Trophoblast cell (in vitro differentiated cells and primary cell): ENCODE results near the gene FAM149B1.

Source experiments
- DNase-seq, 2 donors: peaks; one replicate each; pipeline ENCODE4 v3.0.0-alpha.2; 2016
- H2AFZ ChIP-seq: 2 replicates; pipeline ENCODE4 v1.6.1; 2013; ENCODE audit warnings: low read length, moderate library complexity, mild to moderate bottlenecking; ENCODE audit not compliant: insufficient read depth, poor library complexity
- H2AK5ac ChIP-seq: 2 replicates; pipeline ENCODE4 v1.6.1; 2013; ENCODE audit warnings: mild to moderate bottlenecking, low read length
- H2BK120ac ChIP-seq: 2 replicates; pipeline ENCODE4 v1.6.1; 2013; ENCODE audit warnings: low read length, mild to moderate bottlenecking, moderate library complexity; ENCODE audit not compliant: insufficient read depth, poor library complexity
- H2BK12ac ChIP-seq: 2 replicates; pipeline ENCODE4 v1.6.1; 2013; ENCODE audit warnings: mild to moderate bottlenecking, low read length, moderate library complexity
- H2BK5ac ChIP-seq: 2 replicates; pipeline ENCODE4 v1.6.1; 2013; ENCODE audit warnings: low read length, low read depth, moderate library complexity, mild to moderate bottlenecking; ENCODE audit not compliant: poor library complexity
- H3K14ac ChIP-seq: 2 replicates; pipeline ENCODE4 v1.6.1; 2013; ENCODE audit warnings: mild to moderate bottlenecking, low read length
- H3K18ac ChIP-seq: 2 replicates; pipeline ENCODE4 v1.6.1; 2013; ENCODE audit warnings: mild to moderate bottlenecking, low read length
- H3K23ac ChIP-seq: 2 replicates; pipeline ENCODE4 v1.6.1; 2013; ENCODE audit warnings: low read length
- H3K27ac ChIP-seq: 2 replicates; pipeline ENCODE4 v1.5.1; 2013; ENCODE audit warnings: low read depth, mild to moderate bottlenecking, inconsistent platforms, low read length, moderate library complexity
- H3K27me3 ChIP-seq: 2 replicates; pipeline ENCODE4 v1.6.1; 2013; ENCODE audit warnings: inconsistent platforms, mild to moderate bottlenecking, low read length, moderate library complexity; ENCODE audit not compliant: insufficient read depth
- H3K36me3 ChIP-seq, 2 experiments: 1 replicate in 1 of 2; 2 replicates in 1 of 2; pipeline ENCODE4 v1.6.1; 2013; ENCODE audit warnings: low read length in 2 of 2, mild to moderate bottlenecking in 2 of 2, moderate library complexity in 1 of 2; ENCODE audit not compliant: insufficient read depth in 2 of 2, control insufficient read depth in 1 of 2
- H3K4ac ChIP-seq: 2 replicates; pipeline ENCODE4 v1.6.1; 2013; ENCODE audit warnings: low read depth, mild to moderate bottlenecking, low read length, moderate library complexity
- H3K4me1 ChIP-seq, 2 experiments: 1 replicate in 1 of 2; 2 replicates in 1 of 2; pipeline ENCODE4 v1.6.1; 2013; ENCODE audit warnings: low read length in 2 of 2, mild to moderate bottlenecking in 2 of 2, moderate library complexity in 1 of 2; ENCODE audit not compliant: insufficient read depth in 2 of 2, control insufficient read depth in 1 of 2
- H3K4me2 ChIP-seq: 2 replicates; pipeline ENCODE4 v1.6.1; 2013; ENCODE audit warnings: inconsistent platforms, mild to moderate bottlenecking, low read length, moderate library complexity
- H3K4me3 ChIP-seq: 2 replicates; pipeline ENCODE4 v1.5.1; 2013; ENCODE audit warnings: mild to moderate bottlenecking, low read depth, low read length, inconsistent platforms
- H3K79me1 ChIP-seq: one replicate; pipeline ENCODE4 v1.6.1; 2013; ENCODE audit warnings: low read length
- H3K79me2 ChIP-seq: 2 replicates; pipeline ENCODE4 v1.6.1; 2013; ENCODE audit warnings: low read length, mild to moderate bottlenecking; ENCODE audit not compliant: control insufficient read depth, insufficient read depth, poor library complexity
- H3K9ac ChIP-seq: 2 replicates; pipeline ENCODE4 v1.6.1; 2013; ENCODE audit warnings: mild to moderate bottlenecking, low read length
- H3K9me3 ChIP-seq: 2 replicates; pipeline ENCODE4 v1.6.1; 2013; ENCODE audit warnings: low read depth, mild to moderate bottlenecking, control low read depth, inconsistent platforms, low read length; ENCODE audit not compliant: insufficient read depth
- H4K12ac ChIP-seq: 2 replicates; pipeline ENCODE4 v1.6.1; 2013; ENCODE audit warnings: low read depth, mild to moderate bottlenecking, low read length, moderate library complexity
- H4K8ac ChIP-seq: 2 replicates; pipeline ENCODE4 v1.6.1; 2013; ENCODE audit warnings: low read depth, mild to moderate bottlenecking, low read length, moderate library complexity
- H4K91ac ChIP-seq: one replicate; pipeline ENCODE4 v1.6.1; 2013; ENCODE audit warnings: low read depth, mild to moderate bottlenecking, low read length, moderate library complexity
- WGBS: extraction: QIAGEN DNeasy Blood & Tissue Kit; methylation state at CpG from one replicate; pipeline ENCODE4 v1.1.7; 2013; ENCODE audit warnings: missing lambda C conversion rate; ENCODE audit not compliant: insufficient read length, insufficient coverage; ENCODE audit errors: extremely low coverage; 5-methylcytosine and 5-hydroxymethylcytosine counted together

Gene FAM149B1

DNA sequence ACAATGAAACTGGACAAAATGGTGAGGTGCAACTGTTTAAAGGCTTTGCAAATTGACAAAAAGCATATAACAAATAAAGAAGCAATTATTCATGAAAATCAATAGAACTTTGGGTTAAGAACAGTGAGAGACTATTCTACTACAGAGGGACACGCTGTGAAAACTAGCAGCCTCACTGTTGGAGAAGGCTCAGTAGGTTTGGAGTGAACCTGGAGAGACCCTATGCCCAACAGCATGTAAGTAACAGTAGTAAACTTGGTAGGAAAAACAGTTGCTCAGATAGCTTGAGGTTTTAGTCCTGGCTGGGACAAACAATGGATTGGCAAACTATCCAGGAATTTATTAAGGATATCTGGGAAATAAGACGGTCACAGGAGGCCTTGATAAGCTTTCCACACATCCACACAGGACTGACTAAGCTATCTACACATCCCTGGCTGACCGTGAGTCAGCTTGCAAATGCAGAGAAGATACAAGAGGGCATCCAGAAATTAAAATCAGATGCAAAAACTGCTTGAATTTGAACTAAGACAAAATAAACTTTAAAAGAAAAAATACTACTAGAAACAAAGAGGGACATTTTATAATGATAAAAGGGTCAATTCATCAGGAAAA lies 15.9 kb downstream of the FAM149B1 start:
- no peak overlapping the region for H3K4me3 ChIP-seq
- H3K4ac ChIP-seq = no peak overlapping the region
- no peaks in the 10 kb centered on the region for H3K4me1 ChIP-seq
- H3K79me2 ChIP-seq = no peaks in the 10 kb centered on the region
- no peak overlapping the region for H4K91ac ChIP-seq
- no peaks in the 10 kb centered on the region for H3K79me1 ChIP-seq
- no peak overlapping the region for H2BK5ac ChIP-seq
- no peak overlapping the region for H4K12ac ChIP-seq
- no CpG with 5 or more reads among the region's 3 CpGs for WGBS
- no peak overlapping the region for H3K4me2 ChIP-seq
- no peak overlapping the region for H3K27ac ChIP-seq
- no peak for DNase-seq
- H3K18ac ChIP-seq = no peak overlapping the region
- no peak overlapping the region for H3K9ac ChIP-seq
- H2BK120ac ChIP-seq = no peak overlapping the region
- H4K8ac ChIP-seq = no peak overlapping the region
- H2AK5ac ChIP-seq = no peak overlapping the region
- no peaks in the 10 kb centered on the region for H3K27me3 ChIP-seq
- H2BK12ac ChIP-seq = no peak overlapping the region
- H3K14ac ChIP-seq = no peak overlapping the region
- no peaks in the 10 kb centered on the region for H3K9me3 ChIP-seq
- H3K36me3 ChIP-seq = peaks cover 8 to 14% of the 10 kb centered on the region in 2 experiments
- H3K23ac ChIP-seq = no peak overlapping the region
- H2AFZ ChIP-seq = no peak overlapping the region

GRCh38 chr10:73186266-73186665 lies 18.3 kb downstream of the FAM149B1 start:
- Histone ChIP-seq H4K8ac (no peak overlapping the region), H2BK120ac (no peak overlapping the region), H3K14ac (no peak overlapping the region), H3K79me1 (no peaks in the 10 kb centered on the region), H3K9me3 (no peaks in the 10 kb centered on the region), H3K36me3 (peaks cover 5 to 8% of the 10 kb centered on the region in 2 experiments), H3K18ac (no peak overlapping the region), H3K27me3 (no peaks in the 10 kb centered on the region), H3K4me3 (no peak overlapping the region), H2BK12ac (no peak overlapping the region), H3K27ac (no peak overlapping the region), H4K91ac (no peak overlapping the region), H4K12ac (no peak overlapping the region), H3K23ac (no peak overlapping the region), H3K4me1 (no peaks in the 10 kb centered on the region), H2AFZ (no peak overlapping the region), H3K4ac (no peak overlapping the region), H2BK5ac (no peak overlapping the region), H3K9ac (no peak overlapping the region), H3K79me2 (no peaks in the 10 kb centered on the region), H3K4me2 (no peak overlapping the region), H2AK5ac (no peak overlapping the region)
- no CpG with 5 or more reads among the region's 1 CpG for WGBS
- no peak for DNase-seq

DNA sequence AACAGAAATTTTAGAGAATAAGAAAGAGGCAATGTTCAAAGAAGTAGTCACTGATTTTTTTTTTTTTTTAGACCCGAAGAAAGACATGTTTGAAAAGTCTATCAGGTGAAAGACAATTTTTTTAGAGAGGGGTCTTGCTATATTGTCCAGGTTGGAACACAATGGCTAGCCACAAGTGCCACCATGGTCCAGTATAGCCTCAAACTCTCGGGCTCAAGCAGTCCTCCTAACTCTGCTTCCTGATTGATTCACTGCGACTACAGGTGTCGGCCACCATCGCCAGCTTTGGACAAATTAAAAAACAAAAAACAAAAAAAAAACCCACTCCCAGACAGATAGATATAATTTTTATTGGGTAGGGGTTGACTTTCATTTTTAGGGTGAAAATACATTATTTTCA lies 22.3 kb downstream of the FAM149B1 start:
- Histone ChIP-seq H2AK5ac (no peak overlapping the region), H2BK12ac (no peak overlapping the region), H3K4ac (no peak overlapping the region), H3K79me1 (no peaks in the 10 kb centered on the region), H3K79me2 (no peaks in the 10 kb centered on the region), H2AFZ (no peak overlapping the region), H4K12ac (no peak overlapping the region), H2BK5ac (no peak overlapping the region), H3K4me3 (no peak overlapping the region), H3K9ac (no peak overlapping the region), H3K23ac (no peak overlapping the region), H4K91ac (no peak overlapping the region), H3K18ac (no peak overlapping the region), H4K8ac (no peak overlapping the region), H3K14ac (no peak overlapping the region), H3K27ac (no peak overlapping the region), H3K36me3 (peaks cover 2 to 3% of the 10 kb centered on the region in 2 experiments), H3K4me1 (no peaks in the 10 kb centered on the region), H3K4me2 (no peak overlapping the region), H3K27me3 (no peaks in the 10 kb centered on the region), H2BK120ac (no peak overlapping the region), H3K9me3 (no peaks in the 10 kb centered on the region)
- no CpG with 5 or more reads among the region's 5 CpGs for WGBS
- DNase-seq = no peak

DNA sequence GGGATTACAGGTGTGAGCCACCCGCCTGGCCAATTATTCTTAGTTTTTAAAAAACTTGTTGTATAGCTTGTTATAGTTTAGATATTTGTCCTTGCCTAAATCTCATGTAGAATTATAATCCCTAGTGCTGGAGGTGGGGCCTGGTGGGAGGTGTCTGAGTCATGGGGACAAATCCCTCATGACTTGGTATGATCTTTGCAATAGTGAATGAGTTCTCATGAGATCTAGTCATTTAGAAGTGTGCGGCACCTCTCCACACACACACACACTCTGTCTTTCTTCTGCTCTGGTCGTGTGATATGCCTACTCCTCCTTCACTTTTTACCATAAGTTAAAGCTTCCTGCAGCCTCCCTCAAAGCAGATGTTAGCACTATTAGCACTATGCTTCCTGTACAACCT lies 37.2 kb downstream of the FAM149B1 start:
- no peak overlapping the region for H3K14ac ChIP-seq
- H3K4me3 ChIP-seq = no peak overlapping the region
- no peak overlapping the region for H2BK5ac ChIP-seq
- no peak overlapping the region for H4K12ac ChIP-seq
- no peak overlapping the region for H2AFZ ChIP-seq
- H3K4me1 ChIP-seq = no peaks in the 10 kb centered on the region
- no peak overlapping the region for H2BK120ac ChIP-seq
- H4K8ac ChIP-seq = no peak overlapping the region
- H3K23ac ChIP-seq = no peak overlapping the region
- peaks cover 3 to 6% of the 10 kb centered on the region in 2 experiments for H3K36me3 ChIP-seq
- H3K27me3 ChIP-seq = no peaks in the 10 kb centered on the region
- H3K79me1 ChIP-seq = no peaks in the 10 kb centered on the region
- no peaks in the 10 kb centered on the region for H3K79me2 ChIP-seq
- no peak overlapping the region for H2AK5ac ChIP-seq
- H3K9ac ChIP-seq = no peak overlapping the region
- H3K27ac ChIP-seq = no peak overlapping the region
- no peak overlapping the region for H3K4me2 ChIP-seq
- peaks cover 2% of the 10 kb centered on the region for H3K9me3 ChIP-seq
- no peak overlapping the region for H2BK12ac ChIP-seq
- H3K18ac ChIP-seq = no peak overlapping the region
- WGBS = no CpG with 5 or more reads among the region's 3 CpGs
- DNase-seq = no peak
- no peak overlapping the region for H4K91ac ChIP-seq
- no peak overlapping the region for H3K4ac ChIP-seq
